OCI-LY7 (cell line): Measurements from ENCODE around the gene MRPS27. TPM values are rescaled to one million over a fixed set of nuclear protein-coding genes. Genes with fewer than 3 reads are reported as not detected.

Experiments used
- BruUV-seq: library from RNA; stranded (reverse); fragments of 400-500 nt; replicated peaks from 2 replicates; lab custom pipeline; 2021; lab: Mats Ljungman, UMichigan
- CTCF ChIA-PET: fragments of 300-600 bp; sonication (Branson Sonifier 250); formaldehyde crosslinking; loops from one replicate; lab custom pipeline; 2022; ENCODE audit warnings: antibody characterized with exemption; ENCODE audit not compliant: unreplicated experiment; lab: Charles Lee
- POLR2A ChIA-PET: fragments of 300-600 bp; sonication (Branson Sonifier 250); formaldehyde crosslinking; loops from one replicate; lab custom pipeline; 2022; ENCODE audit warnings: antibody characterized with exemption; lab: Charles Lee
- DNase-seq: peaks from one replicate; pipeline ENCODE4 v3.0.0-alpha.2; 2015; ENCODE audit warnings: low spot score
- H2AFZ ChIP-seq: fragments of 200-600 bp; sonication (generic), shearing (Covaris generic); 2 replicates; pipeline ENCODE4 v1.6.1; 2014; ENCODE audit warnings: mild to moderate bottlenecking, antibody characterized with exemption, low read length, moderate library complexity
- H3K27ac ChIP-seq: fragments of 200-600 bp; sonication (generic); 2 replicates; pipeline ENCODE4 v1.5.1; 2014; ENCODE audit warnings: mixed run types, low read depth, mild to moderate bottlenecking, moderate library complexity, low read length, inconsistent platforms; ENCODE audit not compliant: poor library complexity, severe bottlenecking
- H3K36me3 ChIP-seq: fragments of 200-600 bp; sonication (generic); 2 replicates; pipeline ENCODE4 v1.6.1; 2014; ENCODE audit warnings: mild to moderate bottlenecking, antibody characterized with exemption, low read length, moderate library complexity, mixed read lengths; ENCODE audit not compliant: insufficient read depth
- H3K4me1 ChIP-seq: fragments of 200-600 bp; sonication (generic); 2 replicates; pipeline ENCODE4 v1.5.1; 2014; ENCODE audit warnings: mild to moderate bottlenecking, low read length; ENCODE audit not compliant: insufficient read depth, poor library complexity, severe bottlenecking
- H3K4me2 ChIP-seq: fragments of 200-600 bp; sonication (generic); 2 replicates; pipeline ENCODE4 v1.6.1; 2014; ENCODE audit warnings: mild to moderate bottlenecking, low read length
- H3K4me3 ChIP-seq: fragments of 200-600 bp; sonication (generic); 2 replicates; pipeline ENCODE4 v1.5.1; 2014; ENCODE audit warnings: mild to moderate bottlenecking, low read depth, low read length; ENCODE audit not compliant: poor library complexity, severe bottlenecking
- H3K79me2 ChIP-seq: fragments of 200-600 bp; sonication (generic); 2 replicates; pipeline ENCODE4 v1.6.1; 2016; ENCODE audit warnings: low read depth, mild to moderate bottlenecking, low read length, moderate library complexity, mixed read lengths; ENCODE audit not compliant: insufficient read depth
- H3K9me2 ChIP-seq: fragments of 200-600 bp; sonication (generic); 2 replicates; pipeline ENCODE4 v1.6.1; 2016; ENCODE audit warnings: mild to moderate bottlenecking, low read length, mixed read lengths; ENCODE audit not compliant: insufficient read depth
- H3K9me3 ChIP-seq: fragments of 200-600 bp; sonication (generic); 2 replicates; pipeline ENCODE4 v1.6.1; 2014; ENCODE audit warnings: mild to moderate bottlenecking, mixed run types, low read length, mixed read lengths
- H4K20me1 ChIP-seq: fragments of 200-600 bp; sonication (generic); 2 replicates; pipeline ENCODE4 v1.6.1; 2014; ENCODE audit warnings: mild to moderate bottlenecking, antibody characterized with exemption, low read length, moderate library complexity, mixed read lengths; ENCODE audit not compliant: insufficient read depth
- EZH2phosphoT487 ChIP-seq: fragments of 200-600 bp; sonication (generic); IDR thresholded peaks from 2 replicates; pipeline ENCODE4 v1.6.1; 2018; ENCODE audit warnings: low read depth, borderline replicate concordance, mild to moderate bottlenecking, mixed run types, antibody characterized with exemption, low read length, moderate library complexity, mixed read lengths
- intact Hi-C: fragments of 100-400 bp; cut with micrococcal nuclease; formaldehyde crosslinking; loops from one replicate; pipeline ENCODE4 v1.10.0; 2022; ENCODE audit not compliant: unreplicated experiment
- total RNA-seq, 2 experiments: library from RNA; depleted of rRNA in 1 of 2; stranded (reverse); fragments of >200 nt in 1 of 2; shearing (Covaris generic) in 1 of 2; gene quantifications; 2 replicates each; pipeline ENCODE4 v1.2.3, GENCODE V29; 2014 to 2022
- TF ChIP-seq, protein P1 (sequence below): fragments of 200-600 bp; sonication (generic); conservative IDR thresholded peaks from 2 replicates; pipeline ENCODE4 v1.5.1; 2014; ENCODE audit warnings: mild to moderate bottlenecking, antibody characterized with exemption, low read length, moderate library complexity, mixed read lengths

Gene MRPS27
- total RNA-seq, 2 experiments from 2014 or later, result 62.6 to 70.9 TPM

GRCh38 chr5:72305194-72306142 lies 14.6 kb downstream of the MRPS27 start:
- Histone ChIP-seq H4K20me1 (no peaks in the 10 kb centered on the region), H3K36me3 (peaks cover 48% of the 10 kb centered on the region), H3K9me3 (no peaks in the 10 kb centered on the region), H3K4me1 (peaks cover 78% of the 10 kb centered on the region), H3K27ac (peak overlapping the region; percentile 86), H2AFZ (no peak overlapping the region), H3K4me3 (peak overlapping the region; percentile 55), H3K79me2 (peaks cover 74% of the 10 kb centered on the region), H3K9me2 (no peaks in the 10 kb centered on the region), H3K4me2 (peak overlapping the region; percentile 71)
- ChIA-PET CTCF (interaction anchor here (0.6 to 1.2 kb wide), 3 partner anchors 13 to 828 kb away, joined by 3 to 4 read pairs (median 3); no protein-coding TSS in a partner anchor), POLR2A (interaction anchor here (8.2 to 8.8 kb wide), 2 partner anchors 13 kb away, joined by 78 to 97 read pairs; partner anchors contain the start of genes MRPS27 and PTCD2)
- peak; percentile 64 for DNase-seq
- no TSS peak for BruUV-seq
- TF ChIP-seq EZH2phosphoT487, result no peak
- TF ChIP-seq, protein P1, sequence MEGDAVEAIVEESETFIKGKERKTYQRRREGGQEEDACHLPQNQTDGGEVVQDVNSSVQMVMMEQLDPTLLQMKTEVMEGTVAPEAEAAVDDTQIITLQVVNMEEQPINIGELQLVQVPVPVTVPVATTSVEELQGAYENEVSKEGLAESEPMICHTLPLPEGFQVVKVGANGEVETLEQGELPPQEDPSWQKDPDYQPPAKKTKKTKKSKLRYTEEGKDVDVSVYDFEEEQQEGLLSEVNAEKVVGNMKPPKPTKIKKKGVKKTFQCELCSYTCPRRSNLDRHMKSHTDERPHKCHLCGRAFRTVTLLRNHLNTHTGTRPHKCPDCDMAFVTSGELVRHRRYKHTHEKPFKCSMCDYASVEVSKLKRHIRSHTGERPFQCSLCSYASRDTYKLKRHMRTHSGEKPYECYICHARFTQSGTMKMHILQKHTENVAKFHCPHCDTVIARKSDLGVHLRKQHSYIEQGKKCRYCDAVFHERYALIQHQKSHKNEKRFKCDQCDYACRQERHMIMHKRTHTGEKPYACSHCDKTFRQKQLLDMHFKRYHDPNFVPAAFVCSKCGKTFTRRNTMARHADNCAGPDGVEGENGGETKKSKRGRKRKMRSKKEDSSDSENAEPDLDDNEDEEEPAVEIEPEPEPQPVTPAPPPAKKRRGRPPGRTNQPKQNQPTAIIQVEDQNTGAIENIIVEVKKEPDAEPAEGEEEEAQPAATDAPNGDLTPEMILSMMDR, result no peak
- intact Hi-C loops, result loop anchor here (2.0 to 10.0 kb wide), 5 partner anchors 13 to 542 kb away; partner anchors contain the start of gene TNPO1

DNA sequence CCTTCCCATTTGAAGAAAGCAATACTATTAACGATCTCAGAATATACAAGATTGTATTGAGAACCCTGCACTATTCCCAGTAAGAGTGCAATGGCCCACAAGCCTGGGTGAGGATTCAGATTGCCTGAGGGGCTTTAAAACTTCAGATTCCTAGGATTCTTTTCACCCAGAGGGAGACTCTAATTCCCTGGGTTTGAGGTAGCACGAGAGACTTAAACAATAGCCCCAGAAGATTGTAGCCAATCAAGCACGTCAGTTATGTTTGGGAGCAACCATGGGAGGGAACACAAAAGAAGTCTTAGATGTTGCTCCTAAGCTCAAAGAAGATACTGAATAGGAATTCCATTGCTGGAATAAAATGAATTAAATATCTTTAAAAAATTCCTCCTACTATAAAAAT lies 17.9 kb downstream of the MRPS27 start:
- peak overlapping the region; percentile 86 for H3K27ac ChIP-seq
- CTCF ChIA-PET, result interaction anchor here (0.7 to 1.4 kb wide), 2 partner anchors 10 to 17 kb away, joined by 4 to 5 read pairs; no protein-coding TSS in a partner anchor
- H3K4me2 ChIP-seq, result peak overlapping the region; percentile 72
- no peak overlapping the region for H2AFZ ChIP-seq
- peaks cover 97% of the 10 kb centered on the region for H3K79me2 ChIP-seq
- peaks cover 45% of the 10 kb centered on the region for H3K36me3 ChIP-seq
- H3K9me2 ChIP-seq, result no peaks in the 10 kb centered on the region
- POLR2A ChIA-PET, result interaction anchor here (1.2 to 8.8 kb wide), 4 partner anchors 10 to 159 kb away, joined by 3 to 97 read pairs (median 40); partner anchors contain the start of genes MRPS27 and PTCD2
- intact Hi-C loops, result loop anchor here (10.0 kb wide), 1 partner anchor 527 kb away; no protein-coding TSS in a partner anchor
- no peaks in the 10 kb centered on the region for H3K9me3 ChIP-seq
- H4K20me1 ChIP-seq, result no peaks in the 10 kb centered on the region
- H3K4me3 ChIP-seq, result peak overlapping the region; percentile 47
- BruUV-seq, result no TSS peak
- H3K4me1 ChIP-seq, result peaks cover 97% of the 10 kb centered on the region
- DNase-seq, result no peak
- TF ChIP-seq EZH2phosphoT487, result no peak
- TF ChIP-seq, protein P1, result no peak
